GM21619 (cell line): ENCODE data around the gene PCDHGB4.
"Not testable (repeated sequence)": the region's sequence is repeated elsewhere in the genome, so short reads cannot be mapped to it uniquely, and the experiment has no call there.

Source experiments
- ATAC-seq: cut with Tn5 transposase; IDR thresholded peaks from one replicate; pipeline ENCODE4 v1.9.1; 2021; ENCODE audit not compliant: unreplicated experiment

PCDHGB4 gene

GRCh38 chr5:141397756-141398551 lies 10.5 kb downstream of the PCDHGB4 start, which contains the start of gene PCDHGB5:
TSS of gene PCDHGB5 (plus strand) at chr5:141397947. CDS start at chr5:141398128, 181 bp downstream.
- peak; percentile 99 for ATAC-seq

- ATAC-seq: no peak
These were observed 11.1 kb downstream of the PCDHGB4 start for GRCh38 chr5:141398608-141399007.

GRCh38 chr5:141399555-141400258 lies 12.2 kb downstream of the PCDHGB4 start:
- no peak for ATAC-seq

- no peak for ATAC-seq
These were observed 15.2 kb downstream of the PCDHGB4 start, which contains the start of gene PCDHGA9 for GRCh38 chr5:141402553-141403243. TSS of gene PCDHGA9 (plus strand) at chr5:141402778. CDS start at chr5:141402953, 175 bp downstream.

- no peak for ATAC-seq
These were observed 15.9 kb downstream of the PCDHGB4 start for GRCh38 chr5:141403387-141403786.

GRCh38 chr5:141407790-141408505 lies 20.4 kb downstream of the PCDHGB4 start, which contains the start of gene PCDHGB6:
TSS of gene PCDHGB6 (plus strand) at chr5:141408021. CDS start at chr5:141408203, 182 bp downstream.
- ATAC-seq: peak; percentile 78

- ATAC-seq: no peak
These were observed 22.3 kb downstream of the PCDHGB4 start for GRCh38 chr5:141409598-141410306.

- no peak for ATAC-seq
These were observed 24.1 kb downstream of the PCDHGB4 start for GRCh38 chr5:141411575-141411974.

- peak; percentile 68 for ATAC-seq
These were observed 25.5 kb downstream of the PCDHGB4 start, which contains the start of gene PCDHGA10 for GRCh38 chr5:141412854-141413539. TSS of gene PCDHGA10 (plus strand) at chr5:141412987. CDS start at chr5:141413176, 189 bp downstream.

- ATAC-seq: no peak
These were observed 26.1 kb downstream of the PCDHGB4 start for GRCh38 chr5:141413540-141414069.

GRCh38 chr5:141414548-141415274 lies 27.2 kb downstream of the PCDHGB4 start:
- ATAC-seq: not testable (repeated sequence)

- ATAC-seq: not testable (repeated sequence)
These were observed 27.7 kb downstream of the PCDHGB4 start for GRCh38 chr5:141415275-141415618.

- peak; percentile 73 for ATAC-seq
These were observed 30.1 kb downstream of the PCDHGB4 start, which contains the start of gene PCDHGB7 for GRCh38 chr5:141417494-141418172. TSS of gene PCDHGB7 (plus strand) at chr5:141417677. CDS start at chr5:141417860, 183 bp downstream.

- no peak for ATAC-seq
These were observed 31.8 kb downstream of the PCDHGB4 start for GRCh38 chr5:141419074-141419880.

GRCh38 chr5:141420855-141421488 lies 33.5 kb downstream of the PCDHGB4 start, which contains the start of gene PCDHGA11:
TSS of gene PCDHGA11 (plus strand) at chr5:141421051. CDS start at chr5:141421228, 177 bp downstream.
- no peak for ATAC-seq

GRCh38 chr5:141421489-141421855 lies 34.0 kb downstream of the PCDHGB4 start:
- no peak for ATAC-seq
